ENCODE data around the gene ADCK2.
"Not testable (repeated sequence)": the region's sequence is repeated elsewhere in the genome, so short reads cannot be mapped to it uniquely, and the experiment has no call there.

Gene ADCK2

DNA sequence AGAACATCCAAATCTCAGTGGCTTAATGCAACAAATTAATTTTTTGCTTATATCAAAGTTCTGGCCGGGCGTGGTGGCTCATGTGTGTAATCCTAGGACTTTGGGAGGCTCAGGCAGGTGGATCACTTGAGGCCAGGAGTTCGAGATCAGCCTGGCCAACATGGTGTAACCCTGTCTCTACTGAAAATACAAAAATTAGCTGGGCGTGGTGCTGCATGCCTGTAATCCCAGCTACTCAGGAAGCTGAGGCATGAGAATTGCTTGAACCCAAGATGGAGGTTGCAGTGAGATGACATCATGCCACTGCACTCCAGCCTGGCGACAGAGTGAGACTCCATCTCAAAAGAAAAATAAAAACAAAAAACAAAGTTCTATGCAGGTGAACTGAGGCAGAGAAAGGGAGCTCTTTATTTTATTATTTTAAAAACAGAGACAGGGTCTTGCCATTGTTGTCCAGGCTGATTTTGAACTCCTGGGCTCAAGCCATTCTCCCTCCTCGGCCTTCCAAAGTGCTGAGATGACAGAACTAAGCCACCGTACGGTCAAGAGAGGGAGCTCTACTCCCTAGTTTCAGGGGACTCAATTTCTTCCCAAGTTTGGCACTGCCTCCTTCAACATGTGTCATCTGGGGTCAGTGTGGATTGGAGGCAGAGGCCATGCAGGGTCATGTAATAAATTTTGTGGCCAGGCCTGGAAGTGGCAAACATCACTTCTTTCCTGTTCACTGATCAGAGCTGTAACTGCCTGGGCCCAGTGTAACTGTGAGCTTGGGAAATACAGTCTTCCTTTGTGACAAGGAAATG is 2.4 kb downstream of the ADCK2 start:
- H3K27me3 ChIP-seq (ENCODE audit: control insufficient read depth, insufficient read depth, low read length), result peaks cover 12% of the 10 kb centered on the region; the same call in 1 of the 2 replicates
- no peak overlapping the region for H3K27ac ChIP-seq (ENCODE audit: low read depth, low read length)
- peaks cover 17% of the 10 kb centered on the region for H3K4me1 ChIP-seq (ENCODE audit: control insufficient read depth, insufficient read depth, low read length)
- H3K4me3 ChIP-seq (ENCODE audit: low read depth, low read length), result no peak overlapping the region
- no peak overlapping the region for H3K9ac ChIP-seq (ENCODE audit: low read length)
- peaks cover 6% of the 10 kb centered on the region for H3K36me3 ChIP-seq (ENCODE audit: control insufficient read depth, insufficient read depth, low read length)
- no peaks in the 10 kb centered on the region for H3K9me3 ChIP-seq (ENCODE audit: control insufficient read depth, insufficient read depth, low read depth, low read length)

DNA sequence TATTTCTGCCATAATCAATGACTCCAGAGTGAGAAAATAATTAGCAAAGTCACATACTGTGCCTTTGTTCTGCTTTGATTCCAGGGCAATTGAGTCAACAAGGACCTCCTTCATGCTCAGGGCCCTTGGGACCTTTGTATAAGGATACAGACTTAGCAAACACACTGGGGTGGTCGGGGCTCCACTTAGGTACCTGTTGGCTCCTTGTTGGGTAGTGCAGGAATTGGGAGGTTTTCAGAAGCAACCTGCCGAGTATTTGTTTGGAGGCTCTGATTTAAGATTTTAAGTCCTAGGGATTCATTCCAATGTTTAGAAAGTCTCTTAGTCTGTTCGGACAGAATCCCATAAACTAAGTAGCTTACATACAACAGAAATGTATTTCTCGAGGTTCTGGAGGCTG is 3.0 kb downstream of the ADCK2 start:
- Histone ChIP-seq H3K9ac (ENCODE audit: low read length) (no peak overlapping the region), H3K4me1 (ENCODE audit: control insufficient read depth, insufficient read depth, low read length) (peaks cover 17% of the 10 kb centered on the region), H3K27ac (ENCODE audit: low read depth, low read length) (no peak overlapping the region), H3K36me3 (ENCODE audit: control insufficient read depth, insufficient read depth, low read length) (peaks cover 9% of the 10 kb centered on the region), H3K9me3 (ENCODE audit: control insufficient read depth, insufficient read depth, low read depth, low read length) (no peaks in the 10 kb centered on the region), H3K27me3 (ENCODE audit: control insufficient read depth, insufficient read depth, low read length) (peaks cover 12% of the 10 kb centered on the region; the same call in 1 of the 2 replicates), H3K4me3 (ENCODE audit: low read depth, low read length) (no peak overlapping the region)

DNA sequence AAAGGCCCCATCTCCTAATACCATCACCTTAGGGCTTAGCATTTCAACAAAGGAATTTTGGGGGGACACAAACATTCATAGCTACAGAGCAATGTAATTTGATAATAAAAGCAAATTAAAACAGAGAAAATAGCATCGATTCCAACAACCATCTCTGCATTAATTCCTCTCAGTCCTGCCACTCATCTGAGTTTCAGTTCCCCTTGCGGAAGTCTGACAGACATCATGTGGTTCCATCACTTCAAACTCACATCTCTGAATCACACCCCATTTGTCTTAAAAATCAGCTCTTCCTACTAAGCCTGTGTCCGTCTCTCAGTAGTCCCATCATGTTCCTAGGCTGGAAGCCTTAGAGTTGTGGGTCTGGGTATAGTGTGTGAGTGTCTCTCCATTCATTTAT is 3.6 kb downstream of the ADCK2 start:
- Histone ChIP-seq H3K4me3 (ENCODE audit: low read depth, low read length) (no peak overlapping the region), H3K9ac (ENCODE audit: low read length) (no peak overlapping the region), H3K27me3 (ENCODE audit: control insufficient read depth, insufficient read depth, low read length) (peaks cover 12% of the 10 kb centered on the region; the same call in 1 of the 2 replicates), H3K4me1 (ENCODE audit: control insufficient read depth, insufficient read depth, low read length) (peaks cover 17% of the 10 kb centered on the region), H3K27ac (ENCODE audit: low read depth, low read length) (no peak overlapping the region), H3K9me3 (ENCODE audit: control insufficient read depth, insufficient read depth, low read depth, low read length) (no peaks in the 10 kb centered on the region), H3K36me3 (ENCODE audit: control insufficient read depth, insufficient read depth, low read length) (peaks cover 12% of the 10 kb centered on the region)

DNA sequence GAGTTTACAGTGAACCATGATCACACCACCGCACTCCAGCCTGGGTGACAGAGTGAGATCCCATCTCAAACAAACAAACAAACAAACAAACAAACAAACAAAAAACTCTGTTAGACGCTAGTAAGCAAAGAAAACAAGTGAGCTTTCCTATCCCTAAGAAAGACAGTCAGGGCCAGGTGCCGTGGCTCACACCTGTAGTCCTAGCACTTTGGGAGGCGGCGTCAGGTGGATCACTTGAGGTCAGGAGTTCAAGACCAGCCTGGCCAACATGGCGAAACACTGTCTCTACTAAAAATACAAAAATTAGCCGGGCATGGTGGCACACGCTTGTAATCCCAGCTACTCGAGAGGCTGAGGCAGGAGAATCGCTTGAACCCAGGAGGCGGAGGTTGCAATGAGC is 4.2 kb downstream of the ADCK2 start:
- not testable (repeated sequence) for H3K9ac ChIP-seq (ENCODE audit: low read length); H3K9me3 ChIP-seq (ENCODE audit: control insufficient read depth, insufficient read depth, low read depth, low read length); H3K4me3 ChIP-seq (ENCODE audit: low read depth, low read length); H3K27ac ChIP-seq (ENCODE audit: low read depth, low read length)
- H3K36me3 ChIP-seq (ENCODE audit: control insufficient read depth, insufficient read depth, low read length), result peaks cover 15% of the 10 kb centered on the region
- peaks cover 17% of the 10 kb centered on the region for H3K4me1 ChIP-seq (ENCODE audit: control insufficient read depth, insufficient read depth, low read length)
- H3K27me3 ChIP-seq (ENCODE audit: control insufficient read depth, insufficient read depth, low read length), result peaks cover 12% of the 10 kb centered on the region; the same call in 1 of the 2 replicates

DNA sequence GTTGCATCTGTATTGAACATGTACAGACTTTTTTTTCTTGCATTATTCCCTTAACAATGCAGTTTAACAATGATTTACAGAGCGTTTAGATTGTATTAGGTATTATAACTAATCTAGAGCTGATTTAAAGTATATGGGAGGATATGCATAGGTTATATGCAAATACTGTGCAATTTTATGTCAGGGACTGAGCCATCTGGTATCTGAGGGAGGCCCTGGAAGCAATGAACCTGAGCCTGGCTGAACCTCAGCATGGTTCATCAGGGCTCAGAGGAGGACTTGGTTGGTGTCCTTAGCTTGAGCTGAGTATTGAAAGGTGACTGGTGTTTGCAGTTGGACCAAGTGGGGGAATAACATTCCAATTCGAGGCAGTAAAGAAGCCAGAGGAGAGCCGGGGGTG is 4.8 kb downstream of the ADCK2 start:
- Histone ChIP-seq H3K4me3 (ENCODE audit: low read depth, low read length) (no peak overlapping the region), H3K4me1 (ENCODE audit: control insufficient read depth, insufficient read depth, low read length) (peaks cover 11% of the 10 kb centered on the region; the same call in 1 of the 2 replicates), H3K27ac (ENCODE audit: low read depth, low read length) (no peak overlapping the region), H3K9ac (ENCODE audit: low read length) (no peak overlapping the region), H3K9me3 (ENCODE audit: control insufficient read depth, insufficient read depth, low read depth, low read length) (no peaks in the 10 kb centered on the region), H3K27me3 (ENCODE audit: control insufficient read depth, insufficient read depth, low read length) (peaks cover 12% of the 10 kb centered on the region; the same call in 1 of the 2 replicates), H3K36me3 (ENCODE audit: control insufficient read depth, insufficient read depth, low read length) (peaks cover 15% of the 10 kb centered on the region)

DNA sequence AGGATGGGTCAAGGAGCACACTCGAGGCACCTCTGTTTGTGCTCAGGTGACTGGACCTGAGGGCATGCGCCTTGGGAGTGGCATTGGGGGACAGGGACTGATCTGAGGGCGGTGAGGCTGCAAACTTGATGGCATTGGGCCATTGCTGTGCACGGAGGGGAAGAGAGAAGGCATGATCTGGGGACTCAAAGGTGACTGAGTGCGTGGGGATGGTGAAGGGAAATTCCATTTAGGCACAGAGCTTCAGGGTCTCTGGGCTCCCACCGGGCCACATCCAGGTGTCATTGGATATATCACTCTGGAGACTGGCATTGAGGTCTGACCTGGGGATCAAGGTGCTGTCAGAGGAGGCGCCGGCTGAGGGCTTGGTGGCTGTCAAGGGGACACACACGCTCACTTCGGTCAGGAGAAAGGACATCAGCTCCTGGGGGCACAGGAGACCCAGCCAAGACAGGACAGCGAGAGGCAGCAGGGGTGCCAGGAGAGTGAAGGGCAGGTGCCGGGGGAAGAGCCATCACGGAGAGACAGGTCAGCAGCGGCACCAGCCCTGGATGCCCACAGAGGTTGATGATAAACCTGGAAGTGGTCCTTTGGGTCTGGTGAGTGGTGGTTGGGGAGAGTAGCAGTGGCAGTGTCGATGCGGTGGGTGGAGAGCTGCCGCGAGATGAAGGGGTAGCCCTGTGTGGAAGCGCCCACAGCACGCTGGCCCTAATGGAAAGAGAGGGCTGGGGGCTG is 5.5 kb downstream of the ADCK2 start:
- H3K9ac ChIP-seq (ENCODE audit: low read length), result no peak overlapping the region
- no peak overlapping the region for H3K4me3 ChIP-seq (ENCODE audit: low read depth, low read length)
- H3K27me3 ChIP-seq (ENCODE audit: control insufficient read depth, insufficient read depth, low read length), result peaks cover 10% of the 10 kb centered on the region; the same call in 1 of the 2 replicates
- no peaks in the 10 kb centered on the region for H3K9me3 ChIP-seq (ENCODE audit: control insufficient read depth, insufficient read depth, low read depth, low read length)
- peaks cover 15% of the 10 kb centered on the region for H3K36me3 ChIP-seq (ENCODE audit: control insufficient read depth, insufficient read depth, low read length)
- no peak overlapping the region for H3K27ac ChIP-seq (ENCODE audit: low read depth, low read length)
- peaks cover 10% of the 10 kb centered on the region; the same call in 1 of the 2 replicates for H3K4me1 ChIP-seq (ENCODE audit: control insufficient read depth, insufficient read depth, low read length)

GRCh38 chr7:140678816-140679130 is 6.0 kb downstream of the ADCK2 start:
- H3K27me3 ChIP-seq (ENCODE audit: control insufficient read depth, insufficient read depth, low read length), result peaks cover 5% of the 10 kb centered on the region; the same call in 1 of the 2 replicates
- peaks cover 5% of the 10 kb centered on the region; the same call in 1 of the 2 replicates for H3K4me1 ChIP-seq (ENCODE audit: control insufficient read depth, insufficient read depth, low read length)
- peaks cover 15% of the 10 kb centered on the region for H3K36me3 ChIP-seq (ENCODE audit: control insufficient read depth, insufficient read depth, low read length)
- no peaks in the 10 kb centered on the region for H3K9me3 ChIP-seq (ENCODE audit: control insufficient read depth, insufficient read depth, low read depth, low read length)
- H3K4me3 ChIP-seq (ENCODE audit: low read depth, low read length), result no peak overlapping the region
- H3K9ac ChIP-seq (ENCODE audit: low read length), result no peak overlapping the region
- no peak overlapping the region for H3K27ac ChIP-seq (ENCODE audit: low read depth, low read length)

DNA sequence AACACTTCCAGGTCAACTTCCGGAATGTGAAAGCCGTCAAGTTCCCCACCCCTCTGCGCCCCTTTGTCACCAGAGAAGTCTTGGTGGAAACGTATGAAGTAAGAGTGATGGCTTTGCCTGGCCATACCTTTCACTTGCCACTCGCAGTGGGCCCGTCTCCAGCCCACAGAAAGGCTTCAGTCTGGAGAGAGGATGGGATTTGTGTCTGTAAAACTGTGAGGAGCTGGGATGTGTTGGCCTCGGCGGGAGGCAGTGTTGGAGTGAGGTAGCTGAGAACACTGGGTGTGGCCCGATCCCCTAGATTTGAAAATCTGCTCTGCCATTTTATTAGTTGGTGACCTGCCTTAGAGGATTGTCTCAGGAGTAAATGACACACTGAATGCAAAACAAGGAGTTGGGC is 6.4 kb downstream of the ADCK2 start:
- peaks cover under 1% of the 10 kb centered on the region; the same call in 1 of the 2 replicates for H3K27me3 ChIP-seq (ENCODE audit: control insufficient read depth, insufficient read depth, low read length)
- peaks cover 4% of the 10 kb centered on the region; the same call in 1 of the 2 replicates for H3K4me1 ChIP-seq (ENCODE audit: control insufficient read depth, insufficient read depth, low read length)
- peaks cover 15% of the 10 kb centered on the region for H3K36me3 ChIP-seq (ENCODE audit: control insufficient read depth, insufficient read depth, low read length)
- H3K27ac ChIP-seq (ENCODE audit: low read depth, low read length), result no peak overlapping the region
- no peak overlapping the region for H3K9ac ChIP-seq (ENCODE audit: low read length)
- H3K4me3 ChIP-seq (ENCODE audit: low read depth, low read length), result no peak overlapping the region
- no peaks in the 10 kb centered on the region for H3K9me3 ChIP-seq (ENCODE audit: control insufficient read depth, insufficient read depth, low read depth, low read length)

DNA sequence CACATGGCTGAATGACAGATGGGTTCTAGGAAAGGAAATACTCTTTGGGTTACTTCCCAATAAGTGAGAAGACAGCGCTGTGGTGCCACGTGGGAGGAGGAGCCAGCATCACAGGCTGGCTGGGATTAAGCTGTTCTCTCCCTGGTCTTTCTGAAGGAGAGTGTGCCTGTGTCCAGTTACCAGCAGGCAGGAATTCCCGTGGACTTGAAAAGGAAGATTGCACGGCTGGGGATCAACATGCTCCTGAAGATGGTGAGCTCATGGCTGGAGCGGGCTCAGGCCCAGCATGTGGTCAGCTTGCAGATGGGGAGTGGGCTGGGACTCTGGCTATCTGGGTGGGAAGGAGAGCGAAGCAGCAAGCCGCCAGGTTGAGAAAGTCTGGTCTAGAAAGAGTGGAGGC is 8.1 kb downstream of the ADCK2 start:
- H3K36me3 ChIP-seq (ENCODE audit: control insufficient read depth, insufficient read depth, low read length), result peaks cover 19% of the 10 kb centered on the region
- no peaks in the 10 kb centered on the region for H3K27me3 ChIP-seq (ENCODE audit: control insufficient read depth, insufficient read depth, low read length)
- H3K4me1 ChIP-seq (ENCODE audit: control insufficient read depth, insufficient read depth, low read length), result no peaks in the 10 kb centered on the region
- no peak overlapping the region for H3K27ac ChIP-seq (ENCODE audit: low read depth, low read length)
- H3K4me3 ChIP-seq (ENCODE audit: low read depth, low read length), result no peak overlapping the region
- H3K9me3 ChIP-seq (ENCODE audit: control insufficient read depth, insufficient read depth, low read depth, low read length), result no peaks in the 10 kb centered on the region
- H3K9ac ChIP-seq (ENCODE audit: low read length), result no peak overlapping the region

DNA sequence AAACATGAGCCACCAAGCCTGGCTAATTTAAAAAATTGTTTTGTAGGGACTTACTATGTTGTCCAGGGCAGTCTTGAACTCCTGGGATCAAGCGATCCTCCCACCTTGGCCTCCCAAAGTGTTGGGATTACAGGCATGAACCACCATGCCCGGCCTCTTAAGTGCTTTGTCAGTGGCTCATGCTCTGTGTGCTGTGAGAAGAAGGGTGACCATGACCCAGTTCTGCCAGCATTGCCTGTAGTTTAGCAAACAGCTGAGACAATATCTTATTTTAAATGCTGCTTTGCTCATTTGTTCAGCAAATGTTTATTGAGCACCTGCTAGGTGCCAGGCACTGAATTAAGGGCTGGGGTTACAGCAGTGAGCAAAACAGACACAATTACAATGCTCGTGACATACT is 9.0 kb downstream of the ADCK2 start:
- H3K9ac ChIP-seq (ENCODE audit: low read length), result no peak overlapping the region
- no peaks in the 10 kb centered on the region for H3K27me3 ChIP-seq (ENCODE audit: control insufficient read depth, insufficient read depth, low read length)
- H3K4me3 ChIP-seq (ENCODE audit: low read depth, low read length), result no peak overlapping the region
- H3K36me3 ChIP-seq (ENCODE audit: control insufficient read depth, insufficient read depth, low read length), result peaks cover 19% of the 10 kb centered on the region
- no peaks in the 10 kb centered on the region for H3K9me3 ChIP-seq (ENCODE audit: control insufficient read depth, insufficient read depth, low read depth, low read length)
- no peaks in the 10 kb centered on the region for H3K4me1 ChIP-seq (ENCODE audit: control insufficient read depth, insufficient read depth, low read length)
- no peak overlapping the region for H3K27ac ChIP-seq (ENCODE audit: low read depth, low read length)

DNA sequence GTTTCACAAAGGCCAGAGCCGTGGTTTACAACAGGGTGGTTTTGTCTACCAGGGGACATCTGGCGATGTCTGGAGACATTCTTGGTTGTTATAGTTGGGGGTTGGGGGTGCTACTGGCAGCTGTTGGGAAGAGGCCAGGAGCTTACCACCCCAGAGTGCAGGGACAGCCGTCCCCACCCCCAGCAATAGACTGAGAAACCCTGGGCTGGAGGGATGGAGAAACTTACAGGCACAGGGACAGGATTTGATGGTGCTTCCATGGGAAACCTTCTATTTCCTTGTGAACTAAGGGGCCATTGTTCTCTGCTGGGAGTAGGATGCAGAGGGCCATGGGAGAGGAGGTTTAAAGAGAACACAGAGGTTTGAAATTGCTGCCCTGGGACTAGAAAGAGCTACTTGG is 10.9 kb downstream of the ADCK2 start:
- Histone ChIP-seq H3K9me3 (ENCODE audit: control insufficient read depth, insufficient read depth, low read depth, low read length) (no peaks in the 10 kb centered on the region), H3K27me3 (ENCODE audit: control insufficient read depth, insufficient read depth, low read length) (no peaks in the 10 kb centered on the region), H3K9ac (ENCODE audit: low read length) (no peak overlapping the region), H3K27ac (ENCODE audit: low read depth, low read length) (no peak overlapping the region), H3K4me1 (ENCODE audit: control insufficient read depth, insufficient read depth, low read length) (no peaks in the 10 kb centered on the region), H3K4me3 (ENCODE audit: low read depth, low read length) (no peak overlapping the region), H3K36me3 (ENCODE audit: control insufficient read depth, insufficient read depth, low read length) (peaks cover 22% of the 10 kb centered on the region)

All from HUES6 (cell line).